ENCODE measurements around the gene CD63. TPM values are rescaled to one million over a fixed set of nuclear protein-coding genes. Genes with fewer than 3 reads are reported as not detected.

The CD63 gene
- total RNA-seq, 1 experiment from 2014 or later = 880 TPM

DNA sequence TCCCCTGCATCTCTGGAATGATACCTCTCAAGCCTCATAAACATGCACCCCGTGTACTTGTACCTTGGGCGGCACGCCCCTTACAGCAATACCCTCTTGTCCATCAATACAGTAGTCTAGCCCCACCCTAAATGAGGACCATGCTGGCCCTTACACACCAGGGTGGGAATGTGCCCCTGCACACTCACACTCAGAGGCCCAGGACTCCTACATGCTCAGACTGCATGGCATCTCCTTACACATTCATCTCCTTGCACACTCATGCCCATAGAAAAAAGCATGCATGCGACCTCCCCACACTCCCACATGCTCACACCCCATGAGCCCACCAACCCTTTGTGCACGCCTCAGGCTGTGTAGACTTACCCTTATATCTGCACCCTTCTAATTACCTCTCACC lies 43.1 kb downstream of the CD63 start:
- no peak overlapping the region for H3K27ac Mint-ChIP-seq (ENCODE audit: unreplicated experiment)
- H3K27me3 Mint-ChIP-seq (ENCODE audit: unreplicated experiment) = no peaks in the 10 kb centered on the region
- TF ChIP-seq, protein P1, sequence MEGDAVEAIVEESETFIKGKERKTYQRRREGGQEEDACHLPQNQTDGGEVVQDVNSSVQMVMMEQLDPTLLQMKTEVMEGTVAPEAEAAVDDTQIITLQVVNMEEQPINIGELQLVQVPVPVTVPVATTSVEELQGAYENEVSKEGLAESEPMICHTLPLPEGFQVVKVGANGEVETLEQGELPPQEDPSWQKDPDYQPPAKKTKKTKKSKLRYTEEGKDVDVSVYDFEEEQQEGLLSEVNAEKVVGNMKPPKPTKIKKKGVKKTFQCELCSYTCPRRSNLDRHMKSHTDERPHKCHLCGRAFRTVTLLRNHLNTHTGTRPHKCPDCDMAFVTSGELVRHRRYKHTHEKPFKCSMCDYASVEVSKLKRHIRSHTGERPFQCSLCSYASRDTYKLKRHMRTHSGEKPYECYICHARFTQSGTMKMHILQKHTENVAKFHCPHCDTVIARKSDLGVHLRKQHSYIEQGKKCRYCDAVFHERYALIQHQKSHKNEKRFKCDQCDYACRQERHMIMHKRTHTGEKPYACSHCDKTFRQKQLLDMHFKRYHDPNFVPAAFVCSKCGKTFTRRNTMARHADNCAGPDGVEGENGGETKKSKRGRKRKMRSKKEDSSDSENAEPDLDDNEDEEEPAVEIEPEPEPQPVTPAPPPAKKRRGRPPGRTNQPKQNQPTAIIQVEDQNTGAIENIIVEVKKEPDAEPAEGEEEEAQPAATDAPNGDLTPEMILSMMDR (IDR thresholded peaks at IDR 0.05; ENCODE audit: unreplicated experiment) = no peak
- CTCF ChIA-PET = no interaction called here
- H3K9me3 Mint-ChIP-seq (ENCODE audit: low read depth, unreplicated experiment) = no peaks in the 10 kb centered on the region
- intact Hi-C loops (cut with micrococcal nuclease; ENCODE audit: unreplicated experiment) = no loop called here
- no peak for DNase-seq
- no peak overlapping the region for H3K4me3 Mint-ChIP-seq (ENCODE audit: low read depth, unreplicated experiment)
- H3K4me1 Mint-ChIP-seq (ENCODE audit: low read depth, unreplicated experiment) = peaks cover 28% of the 10 kb centered on the region
- BruUV-seq (replicated peaks) = no TSS peak
- H3K36me3 Mint-ChIP-seq (ENCODE audit: insufficient read depth, unreplicated experiment) = peaks cover 30% of the 10 kb centered on the region

DNA sequence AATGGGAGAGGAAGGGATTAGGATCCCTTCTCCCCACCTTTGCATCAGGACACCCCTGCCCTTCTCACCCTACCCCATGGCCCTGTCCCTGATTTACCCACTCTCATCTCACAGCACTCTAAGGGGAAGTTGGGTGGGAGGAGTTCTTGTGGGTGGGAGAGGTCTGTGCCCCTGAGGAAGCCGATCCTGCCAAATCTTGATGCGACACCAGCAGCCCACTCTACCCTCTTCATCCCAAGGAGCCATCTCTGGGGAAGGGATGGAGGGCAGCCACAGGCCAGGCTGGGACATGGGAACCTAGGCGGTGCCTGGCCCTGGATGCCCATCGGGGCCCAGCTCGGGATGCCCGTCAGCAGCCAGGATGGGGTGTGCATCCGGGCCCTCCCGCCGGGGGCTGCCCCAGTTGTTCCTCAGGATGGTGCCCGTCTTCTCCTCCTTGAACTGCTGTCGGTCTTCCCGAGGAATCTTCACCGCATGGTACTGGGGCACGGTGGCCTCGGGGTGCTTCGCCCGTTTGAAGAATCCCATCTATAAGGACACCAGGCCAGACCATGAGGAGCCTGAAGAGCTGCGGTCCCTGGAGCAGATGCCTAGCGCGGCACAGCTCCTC lies 43.9 kb downstream of the CD63 start:
- H3K27me3 Mint-ChIP-seq (ENCODE audit: unreplicated experiment) = no peaks in the 10 kb centered on the region
- BruUV-seq (replicated peaks) = no TSS peak
- H3K36me3 Mint-ChIP-seq (ENCODE audit: insufficient read depth, unreplicated experiment) = peaks cover 30% of the 10 kb centered on the region
- no peak overlapping the region for H3K27ac Mint-ChIP-seq (ENCODE audit: unreplicated experiment)
- TF ChIP-seq, protein P1 (IDR thresholded peaks at IDR 0.05; ENCODE audit: unreplicated experiment) = no peak
- no peak overlapping the region for H3K4me3 Mint-ChIP-seq (ENCODE audit: low read depth, unreplicated experiment)
- CTCF ChIA-PET = no interaction called here
- H3K9me3 Mint-ChIP-seq (ENCODE audit: low read depth, unreplicated experiment) = no peaks in the 10 kb centered on the region
- intact Hi-C loops (cut with micrococcal nuclease; ENCODE audit: unreplicated experiment) = loop anchor here (5.0 kb wide), 1 partner anchor 52 kb away; no protein-coding TSS in a partner anchor
- no peak for DNase-seq
- H3K4me1 Mint-ChIP-seq (ENCODE audit: low read depth, unreplicated experiment) = peaks cover 30% of the 10 kb centered on the region

GRCh38 chr12:55683676-55684075 lies 45.1 kb downstream of the CD63 start:
- Mint-ChIP-seq H3K4me1 (ENCODE audit: low read depth, unreplicated experiment) (peaks cover 30% of the 10 kb centered on the region), H3K36me3 (ENCODE audit: insufficient read depth, unreplicated experiment) (peaks cover 30% of the 10 kb centered on the region), H3K27ac (ENCODE audit: unreplicated experiment) (no peak overlapping the region), H3K9me3 (ENCODE audit: low read depth, unreplicated experiment) (no peaks in the 10 kb centered on the region), H3K27me3 (ENCODE audit: unreplicated experiment) (no peaks in the 10 kb centered on the region), H3K4me3 (ENCODE audit: low read depth, unreplicated experiment) (no peak overlapping the region)
- TF ChIP-seq, protein P1 (IDR thresholded peaks at IDR 0.05; ENCODE audit: unreplicated experiment) = no peak
- intact Hi-C loops (cut with micrococcal nuclease; ENCODE audit: unreplicated experiment) = loop anchor here (5.0 kb wide), 1 partner anchor 54 kb away; no protein-coding TSS in a partner anchor
- CTCF ChIA-PET = interaction anchor here (0.5 to 2.7 kb wide), 3 partner anchors 27 to 37 kb away, joined by 3 to 76 read pairs (median 4); partner anchors contain the start of gene RDH5
- DNase-seq = no peak
- BruUV-seq (replicated peaks) = no TSS peak

DNA sequence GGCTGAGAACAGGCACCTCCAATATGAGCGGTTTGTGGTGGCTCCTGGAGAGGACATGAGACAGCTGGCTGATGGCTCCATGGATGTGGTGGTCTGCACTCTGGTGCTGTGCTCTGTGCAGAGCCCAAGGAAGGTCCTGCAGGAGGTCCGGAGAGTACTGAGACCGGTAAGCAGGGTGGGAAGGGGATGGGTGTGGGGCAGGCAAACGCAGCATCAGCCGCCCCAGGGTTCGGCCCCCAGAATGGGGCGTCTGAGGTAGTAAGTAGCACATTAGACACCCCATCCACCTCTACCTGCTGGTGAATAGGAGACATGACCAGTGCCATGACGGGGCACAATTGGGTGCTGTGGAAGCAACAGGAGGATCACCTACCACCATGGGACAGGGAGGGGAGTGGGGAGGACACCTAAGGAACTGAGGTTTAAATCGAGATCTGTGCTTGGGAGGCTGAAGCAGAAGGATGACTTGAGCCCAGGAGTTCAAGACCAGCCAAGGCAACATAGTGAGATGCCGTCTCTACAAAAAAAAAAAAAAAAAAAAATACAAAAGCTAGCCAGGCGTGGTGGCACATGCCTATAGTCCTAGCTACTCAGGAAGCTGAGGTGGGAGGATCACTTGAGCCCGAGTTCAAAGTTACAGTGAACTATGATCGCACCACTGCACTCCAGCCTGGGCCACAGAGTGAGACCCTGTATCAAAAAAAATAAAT lies 46.6 kb downstream of the CD63 start:
- intact Hi-C loops (cut with micrococcal nuclease; ENCODE audit: unreplicated experiment) = loop anchor here (5.0 kb wide), 1 partner anchor 55 kb away; no protein-coding TSS in a partner anchor
- DNase-seq = peak; percentile 36
- Mint-ChIP-seq H3K36me3 (ENCODE audit: insufficient read depth, unreplicated experiment) (peaks cover 30% of the 10 kb centered on the region), H3K4me1 (ENCODE audit: low read depth, unreplicated experiment) (peaks cover 30% of the 10 kb centered on the region), H3K27ac (ENCODE audit: unreplicated experiment) (peak overlapping the region; percentile 68), H3K9me3 (ENCODE audit: low read depth, unreplicated experiment) (no peaks in the 10 kb centered on the region), H3K27me3 (ENCODE audit: unreplicated experiment) (no peaks in the 10 kb centered on the region), H3K4me3 (ENCODE audit: low read depth, unreplicated experiment) (peak overlapping the region; percentile 87)
- CTCF ChIA-PET = interaction anchor here (0.6 to 2.7 kb wide), 19 partner anchors 9 to 1494 kb away, joined by 3 to 76 read pairs (median 4); partner anchors contain the start of genes BLOC1S1, CD63, DNAJC14 and ITGA7
- no TSS peak for BruUV-seq (replicated peaks)
- TF ChIP-seq, protein P1 (IDR thresholded peaks at IDR 0.05; ENCODE audit: unreplicated experiment) = no peak
